HG03025 (cell line): ENCODE results near the gene RASL12.
"Not testable (repeated sequence)": the region's sequence is repeated elsewhere in the genome, so short reads cannot be mapped to it uniquely, and the experiment has no call there.

Experiments
- ATAC-seq: cut with Tn5 transposase; IDR thresholded peaks from one replicate; pipeline ENCODE4 v1.9.1; 2021; ENCODE audit warnings: mild to moderate bottlenecking, moderate library complexity; ENCODE audit not compliant: unreplicated experiment, low FRiP score

Gene RASL12

DNA sequence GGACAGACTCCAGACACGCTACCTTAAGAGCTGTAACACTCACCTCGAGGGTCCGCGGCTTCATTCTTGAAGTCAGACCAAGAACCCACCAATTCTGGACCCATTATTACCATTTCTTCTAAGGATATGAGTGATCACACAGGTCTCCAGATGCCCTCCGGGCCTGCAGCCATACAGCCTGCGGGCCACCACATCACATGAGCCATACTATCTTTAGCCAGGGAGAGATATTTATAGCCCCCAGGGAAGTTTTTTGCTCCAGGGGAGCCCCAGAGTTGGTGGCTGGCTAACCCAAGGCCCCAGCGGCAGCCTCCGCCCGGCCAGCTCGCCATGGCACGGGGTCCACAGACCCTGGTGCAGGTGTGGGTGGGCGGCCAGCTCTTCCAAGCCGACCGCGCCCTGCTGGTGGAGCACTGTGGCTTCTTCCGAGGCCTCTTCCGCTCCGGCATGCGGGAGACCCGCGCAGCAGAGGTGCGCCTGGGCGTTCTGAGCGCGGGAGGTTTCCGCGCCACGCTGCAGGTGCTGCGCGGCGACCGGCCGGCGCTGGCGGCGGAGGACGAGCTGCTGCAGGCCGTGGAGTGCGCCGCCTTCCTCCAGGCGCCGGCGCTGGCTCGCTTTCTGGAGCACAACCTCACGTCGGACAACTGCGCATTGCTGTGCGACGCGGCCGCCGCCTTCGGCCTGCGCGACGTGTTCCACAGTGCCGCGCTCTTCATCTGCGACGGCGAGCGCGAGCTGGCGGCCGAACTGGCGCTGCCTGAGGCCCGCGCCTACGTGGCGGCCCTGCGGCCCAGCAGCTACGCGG lies 8.9 kb upstream of the RASL12 start, which contains the start of gene KBTBD13:
Gene KBTBD13, plus strand, starts transcription at position 261 of the 805 bp plus-strand sequence. Its CDS starts 70 bp downstream, at position 331.
- ATAC-seq: no peak

DNA sequence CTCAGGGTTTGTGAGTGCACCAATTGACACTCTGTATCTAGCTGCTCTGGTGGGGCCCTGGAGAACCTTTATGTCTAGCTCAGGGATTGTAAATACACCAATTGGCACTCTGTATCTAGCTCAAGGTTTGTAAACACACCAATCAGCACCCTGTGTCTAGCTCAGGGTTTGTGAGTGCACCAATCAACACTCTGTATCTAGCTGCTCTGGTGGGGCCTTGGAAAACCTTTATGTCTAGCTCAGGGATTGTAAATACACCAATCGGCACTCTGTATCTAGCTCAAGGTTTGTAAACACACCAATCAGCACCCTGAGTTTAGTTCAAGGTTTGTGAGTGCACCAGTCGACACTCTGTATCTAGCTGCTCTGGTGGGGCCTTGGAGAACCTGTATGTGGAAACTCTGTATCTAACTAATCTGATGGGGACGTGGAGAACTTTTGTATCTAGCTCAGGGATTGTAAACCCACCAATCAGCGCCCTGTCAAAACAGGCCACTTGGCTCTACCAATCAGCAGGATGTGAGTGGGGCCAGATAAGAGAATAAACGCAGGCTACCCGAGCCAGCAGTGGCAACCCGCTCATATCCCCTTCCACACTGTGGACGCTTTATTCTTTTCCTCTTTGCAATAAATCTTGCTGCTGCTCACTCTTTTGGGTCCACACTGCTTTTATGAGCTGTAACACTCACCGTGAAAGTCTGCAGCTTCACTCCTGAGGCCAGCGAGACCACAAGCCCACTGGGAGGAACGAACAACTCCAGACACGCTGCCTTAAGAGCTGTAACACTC lies 8.0 kb upstream of the RASL12 start:
- ATAC-seq: not testable (repeated sequence)

DNA sequence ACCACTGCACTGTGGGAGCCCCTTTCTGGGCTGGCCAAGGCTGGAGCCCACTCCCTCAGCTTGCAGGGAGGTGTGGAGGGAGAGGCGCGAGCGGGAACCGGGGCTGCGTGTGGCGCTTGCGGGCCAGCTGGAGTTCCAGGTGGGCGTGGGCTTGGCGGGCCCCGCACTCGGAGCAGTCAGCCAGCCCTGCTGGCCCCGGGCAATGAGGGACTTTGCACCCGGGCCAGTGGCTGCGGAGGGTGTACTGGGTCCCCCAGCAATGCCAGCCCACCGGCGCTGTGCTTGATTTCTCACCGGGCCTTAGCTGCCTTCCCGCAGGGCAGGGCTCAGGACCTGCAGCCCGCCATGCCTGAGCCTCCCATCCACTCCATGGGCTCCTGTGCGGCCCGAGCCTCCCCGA lies 7.2 kb upstream of the RASL12 start:
- ATAC-seq: not testable (repeated sequence)

DNA sequence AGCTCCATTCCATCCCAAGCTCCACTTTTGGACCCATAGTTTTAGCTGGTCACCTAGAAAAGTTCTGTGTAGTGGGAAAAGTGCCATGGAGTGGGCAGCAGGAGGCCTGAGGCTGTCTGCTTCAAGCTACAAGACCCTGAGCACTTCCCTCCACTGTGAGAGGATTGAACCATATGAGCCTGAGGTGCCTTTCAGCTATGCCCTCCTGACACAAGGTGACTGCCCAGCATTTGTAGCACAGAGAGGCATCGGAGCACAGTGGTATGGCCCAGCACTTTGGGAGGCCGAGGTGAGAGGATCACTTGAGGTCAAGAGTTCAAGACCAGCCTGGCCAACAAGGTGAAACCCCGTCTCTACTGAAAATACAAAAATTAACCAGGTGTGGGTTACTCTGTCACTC lies 4.8 kb upstream of the RASL12 start:
- no peak for ATAC-seq

DNA sequence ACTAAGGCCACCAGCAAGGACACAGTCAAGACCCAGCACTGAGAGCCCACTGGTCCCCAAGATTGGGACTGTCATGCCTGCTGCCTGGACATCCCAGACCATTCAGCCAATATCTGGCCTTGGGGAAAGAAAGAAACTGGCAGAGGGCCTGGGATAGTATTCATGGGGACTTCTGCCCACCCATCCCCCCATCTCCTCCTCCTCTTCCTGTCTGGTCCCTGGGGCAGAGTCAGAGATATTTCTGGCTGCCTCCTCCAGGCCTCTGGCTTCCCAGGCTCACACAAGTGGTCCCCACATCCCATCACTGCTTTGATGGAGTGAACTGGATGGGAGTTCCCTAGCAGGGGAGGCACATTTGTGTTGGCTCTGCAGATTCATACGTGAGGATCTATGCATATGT lies 4.2 kb upstream of the RASL12 start:
- no peak for ATAC-seq

DNA sequence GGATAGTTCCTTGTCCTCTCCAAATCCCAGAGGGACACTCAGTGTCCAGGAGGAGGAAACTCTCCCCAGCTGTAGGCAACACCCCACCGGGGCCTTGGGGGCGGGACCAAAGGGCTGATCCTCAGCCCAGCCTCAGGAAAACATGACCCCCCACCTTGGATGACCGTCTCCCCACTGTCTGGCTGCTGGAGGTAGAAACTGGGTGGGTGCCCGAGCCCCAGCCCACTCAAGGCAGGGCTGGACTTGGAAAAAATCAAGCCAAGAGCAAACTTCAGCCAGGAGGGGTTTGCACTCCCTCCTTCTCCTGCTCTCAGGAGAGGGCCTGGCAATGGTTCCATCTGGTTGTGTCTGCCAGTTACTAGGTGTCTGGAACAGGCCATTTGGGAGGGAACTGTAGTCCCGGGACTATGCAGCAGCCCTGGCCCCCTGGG lies 3.6 kb upstream of the RASL12 start:
- no peak for ATAC-seq

DNA sequence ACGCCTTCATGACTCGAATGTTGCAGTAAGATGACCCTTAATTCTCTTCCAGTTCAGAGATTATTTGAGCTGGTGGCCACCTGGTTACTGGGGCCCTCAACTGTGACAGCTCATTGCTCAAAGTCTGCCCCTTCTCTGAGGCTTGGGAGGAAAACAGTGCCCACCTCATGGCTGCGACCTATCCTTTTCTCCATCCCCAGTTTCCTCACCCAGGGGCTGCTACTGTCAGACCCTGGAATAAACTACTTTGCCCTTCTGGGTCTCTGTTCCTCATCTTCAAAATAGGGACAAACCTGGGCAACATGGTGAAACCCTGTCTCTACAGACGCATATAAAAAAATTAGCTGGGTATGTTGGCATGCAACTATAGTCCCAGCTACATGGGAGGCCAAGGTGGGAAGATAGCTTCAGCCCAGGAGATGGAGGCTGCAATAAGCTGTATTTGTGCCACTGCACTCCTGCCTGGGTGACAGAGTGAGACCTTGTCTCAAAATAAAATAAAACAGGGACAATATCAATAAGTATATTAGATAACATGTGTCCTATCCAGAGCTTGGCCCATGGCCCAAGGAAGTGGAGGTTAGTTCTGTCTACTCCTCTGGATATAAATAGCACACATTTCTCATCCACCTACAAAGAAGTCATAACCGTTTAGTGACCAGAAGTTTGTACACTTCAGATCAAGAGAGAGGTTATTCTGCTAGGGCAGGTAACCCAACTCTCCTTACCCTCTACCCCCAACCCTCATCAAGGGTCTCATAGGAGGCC lies 2.2 kb upstream of the RASL12 start:
- ATAC-seq: no peak

DNA sequence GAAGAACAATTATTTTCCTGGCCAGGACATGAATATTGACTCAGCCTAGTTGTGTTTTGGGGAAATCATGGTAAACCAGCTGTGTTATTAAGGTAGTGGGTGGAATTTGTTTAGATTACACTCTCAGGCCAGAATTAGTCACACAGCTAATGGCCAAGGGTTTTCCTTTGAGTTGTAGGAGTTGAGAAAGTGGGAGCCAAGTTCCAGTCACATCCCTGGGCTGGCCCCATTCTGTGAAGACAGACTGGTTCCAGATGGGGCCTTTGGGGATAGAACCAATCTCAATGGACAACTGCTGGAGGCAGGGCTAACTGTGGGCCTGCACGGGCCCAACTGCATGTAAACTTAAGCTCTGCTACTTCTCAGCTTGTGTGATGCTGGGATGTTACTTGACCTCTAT lies 1.4 kb upstream of the RASL12 start:
- no peak for ATAC-seq

DNA sequence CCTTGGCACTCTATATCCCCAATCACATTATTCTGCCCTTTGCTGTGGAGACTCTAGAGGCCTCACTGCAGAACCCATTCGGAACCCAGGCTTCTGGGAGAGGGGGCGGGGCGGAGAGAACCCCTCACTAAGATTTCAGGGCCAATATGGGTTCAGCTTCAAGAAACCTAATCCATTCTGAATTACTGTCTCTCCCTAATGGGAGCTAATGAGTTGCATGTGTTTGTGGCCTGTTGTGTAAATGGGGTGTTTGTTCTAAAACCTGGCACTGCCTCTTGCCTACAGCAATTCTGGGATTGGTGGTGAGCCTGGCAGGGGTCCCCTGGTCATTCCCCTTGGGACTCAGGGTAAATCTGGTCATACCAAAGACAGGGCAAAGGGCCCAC lies 605 bp upstream of the RASL12 start:
- ATAC-seq: no peak

DNA sequence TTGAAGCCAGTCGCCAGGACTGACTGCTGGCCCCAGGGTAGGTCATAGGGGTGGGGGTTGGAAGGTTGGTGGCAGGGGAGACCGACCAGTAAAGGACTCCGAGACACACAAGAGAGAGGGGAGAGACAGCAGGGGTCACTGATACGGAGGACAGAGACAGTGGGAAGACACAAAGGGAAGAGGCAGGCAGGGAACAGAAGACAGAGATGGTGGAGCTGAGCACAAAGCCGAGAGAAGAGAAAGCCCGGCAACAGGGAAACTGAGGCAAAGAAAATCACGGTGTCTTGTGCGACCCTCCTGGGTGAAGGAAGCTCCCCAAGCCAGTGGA lies 510 bp downstream of the RASL12 start:
- no peak for ATAC-seq

DNA sequence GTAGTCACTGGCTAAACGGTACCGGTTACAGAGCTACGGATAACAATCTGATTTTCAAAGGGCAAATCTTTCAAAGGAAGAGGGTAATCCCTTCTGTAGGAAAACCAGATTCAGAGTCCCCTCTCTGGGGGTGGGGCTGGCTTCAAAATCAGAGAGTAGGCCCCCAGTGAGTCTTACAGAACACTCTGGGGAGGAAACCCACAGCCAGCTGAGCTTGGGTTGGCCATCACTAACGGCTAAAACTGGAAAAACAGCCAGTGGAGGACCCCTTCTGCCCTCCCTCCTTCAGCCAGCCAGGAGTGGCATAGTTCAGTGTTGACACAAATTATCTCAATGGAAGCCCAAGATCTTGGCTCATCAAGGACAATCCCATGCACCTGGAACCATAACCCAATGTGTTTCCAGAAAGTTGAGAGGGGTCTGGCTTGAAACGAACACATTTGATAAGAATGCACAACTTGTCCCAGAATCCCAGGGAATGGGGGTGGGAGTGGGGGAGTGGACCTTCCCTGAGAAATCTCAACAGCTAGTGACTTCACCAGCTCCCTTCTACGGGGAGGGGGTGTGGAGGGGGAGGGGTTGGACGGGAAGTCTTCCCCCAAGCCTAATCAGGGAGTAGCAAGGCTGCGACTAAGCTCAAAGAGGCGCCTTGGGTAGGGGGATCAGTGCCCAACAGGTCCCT lies 1.0 kb downstream of the RASL12 start:
- ATAC-seq: no peak

DNA sequence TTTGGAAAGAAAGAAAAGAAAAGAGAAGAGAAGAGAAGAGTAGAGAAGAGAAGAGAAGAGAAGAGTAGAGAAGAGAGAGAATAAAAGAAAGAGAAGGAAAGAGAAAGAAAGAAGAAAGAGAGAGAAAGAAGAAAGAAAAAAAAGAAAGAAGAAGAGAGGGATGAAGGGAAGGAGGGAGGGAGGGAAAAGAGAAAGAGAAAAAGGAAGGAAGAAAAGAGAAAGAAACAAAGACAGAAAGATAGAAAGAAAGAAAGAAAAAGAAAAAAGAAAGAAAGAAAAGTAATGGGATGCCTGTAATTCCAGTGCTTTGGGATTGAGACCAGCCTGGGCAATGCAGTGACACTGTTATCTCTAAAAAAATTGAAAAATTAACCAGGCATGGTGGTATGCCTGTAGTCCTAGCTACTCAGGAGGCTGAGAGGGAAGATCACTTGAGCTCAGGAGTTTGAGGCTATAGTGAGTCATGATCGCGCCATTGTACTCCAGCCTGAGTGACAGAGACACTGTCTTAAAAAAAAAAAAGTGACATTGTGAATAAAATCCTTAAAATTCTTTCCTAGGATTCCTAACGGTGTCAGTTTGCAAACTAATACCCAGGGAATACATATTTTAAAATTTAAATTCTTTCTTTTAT lies 1.7 kb downstream of the RASL12 start:
- ATAC-seq: no peak

DNA sequence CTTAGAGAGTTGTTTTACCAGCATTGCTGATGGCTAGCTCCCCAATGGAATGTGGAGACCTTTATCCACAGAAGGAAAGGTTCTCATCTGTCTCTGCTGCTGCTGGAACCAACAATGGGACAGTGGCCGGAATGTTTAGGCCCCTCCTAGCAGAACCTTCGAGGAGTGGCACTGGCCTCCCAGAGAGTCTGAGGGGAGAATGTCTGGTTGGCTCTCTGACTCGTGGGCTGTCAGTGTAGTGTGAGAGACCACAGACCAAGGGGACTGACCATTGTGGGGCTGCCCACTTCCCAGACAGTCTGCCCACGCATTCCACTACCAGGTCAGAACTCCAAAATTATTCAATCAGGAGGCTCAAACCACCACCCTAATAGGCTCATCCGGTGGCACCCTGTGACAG lies 5.1 kb downstream of the RASL12 start:
- ATAC-seq: no peak

DNA sequence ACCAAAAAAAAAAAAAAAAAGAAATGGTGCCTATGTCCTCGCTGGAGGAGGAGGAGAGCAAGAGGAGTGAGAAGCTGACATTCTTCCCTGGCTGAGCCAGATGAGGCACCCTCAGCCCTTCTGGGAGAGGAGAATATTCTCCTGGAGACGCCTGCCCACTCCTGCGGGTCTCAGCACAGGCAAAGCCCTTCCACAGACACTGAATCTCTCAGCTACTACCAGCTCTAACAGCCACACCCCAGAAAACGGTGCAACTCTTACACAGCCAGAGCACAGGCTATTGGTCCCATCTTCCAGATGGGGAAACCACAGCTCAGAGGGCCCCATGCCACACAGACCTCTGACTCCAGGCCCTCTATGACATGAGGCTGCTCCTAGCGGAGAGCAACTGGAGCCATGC lies 5.7 kb downstream of the RASL12 start:
- ATAC-seq: no peak

DNA sequence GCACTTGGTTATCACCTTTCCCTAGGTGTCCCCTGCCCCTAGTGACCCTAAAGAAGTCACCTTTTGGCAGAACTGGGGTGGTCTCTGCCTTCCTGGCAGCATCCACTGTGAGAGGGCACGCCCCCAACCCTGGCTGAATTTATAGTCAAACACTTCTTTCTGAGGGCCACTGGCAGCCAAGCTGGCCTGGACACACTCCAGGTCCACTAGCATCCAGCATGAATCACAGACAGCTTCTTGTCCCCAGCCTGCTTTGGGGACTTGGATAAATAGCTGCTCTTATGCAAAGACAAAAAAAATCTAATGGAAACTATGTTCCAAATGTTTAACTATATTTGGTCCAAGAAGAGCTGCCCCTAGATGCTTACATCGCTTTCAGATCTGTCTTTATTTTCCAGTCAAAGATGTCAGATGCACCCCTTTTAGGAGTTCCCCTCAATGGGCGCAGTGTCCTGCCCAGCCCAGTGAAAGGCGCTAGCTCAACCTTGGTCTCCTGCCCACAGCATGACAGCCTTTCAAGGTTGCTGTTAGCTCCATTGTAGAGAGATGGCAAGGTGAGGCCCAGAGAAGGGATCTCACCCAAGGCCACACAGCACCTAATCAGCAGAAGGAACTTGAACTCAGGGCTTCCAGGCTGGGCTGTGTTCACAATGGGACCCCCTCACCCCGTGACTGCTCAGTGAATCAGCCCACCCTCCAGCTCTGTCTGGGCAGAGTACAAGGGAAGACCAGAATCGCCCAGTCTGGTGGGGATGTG lies 7.0 kb downstream of the RASL12 start:
- ATAC-seq: no peak

DNA sequence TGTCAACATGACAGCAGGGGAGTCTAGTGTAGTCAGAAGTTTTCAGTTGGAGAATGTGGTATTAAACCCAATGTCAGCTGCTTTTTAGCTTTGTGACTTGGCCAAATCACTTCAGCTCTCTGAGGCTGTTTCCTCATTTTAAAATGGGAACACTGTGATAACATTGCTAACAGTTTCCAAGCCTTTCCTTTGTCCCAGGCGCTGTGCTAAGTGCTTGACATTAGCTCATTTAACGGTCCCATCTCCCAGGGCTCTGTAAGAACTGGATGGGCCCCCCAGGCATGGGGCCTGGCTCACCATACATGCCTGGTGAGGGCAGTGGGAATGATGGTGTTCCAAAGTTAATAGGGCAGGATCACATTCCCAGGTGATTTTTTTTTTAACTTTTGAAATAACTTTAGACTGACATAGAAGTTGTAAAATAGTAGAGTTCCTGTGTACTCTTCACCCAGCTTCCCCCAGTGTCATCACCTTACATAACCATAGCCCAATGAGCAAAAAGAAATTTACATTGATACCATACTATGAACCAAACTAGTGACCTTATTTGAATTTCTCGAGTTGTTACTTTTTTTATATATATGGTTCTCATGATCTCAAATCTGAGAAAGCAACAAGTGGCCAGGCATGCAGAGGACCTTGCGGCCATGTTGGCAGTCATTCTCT lies 7.7 kb downstream of the RASL12 start:
- ATAC-seq: no peak

DNA sequence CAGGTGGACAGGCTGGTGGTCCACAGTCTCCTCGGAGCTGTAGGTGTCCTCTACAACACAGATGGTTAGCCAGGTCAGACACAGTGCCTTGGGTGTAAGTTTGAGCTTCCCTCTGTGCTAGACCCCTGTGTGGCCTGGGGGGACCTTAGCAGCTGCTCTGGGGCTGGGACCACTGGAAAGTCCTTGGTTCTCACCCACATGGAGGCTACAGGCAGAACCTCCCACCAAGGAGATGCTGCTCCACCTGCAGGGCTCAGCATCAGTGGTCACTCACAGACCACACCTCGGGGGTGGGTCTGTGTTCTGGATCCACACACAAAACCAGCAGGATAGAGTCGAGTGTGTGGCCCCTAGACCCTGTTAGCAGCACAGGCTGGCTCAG lies 8.4 kb downstream of the RASL12 start:
- ATAC-seq: no peak

DNA sequence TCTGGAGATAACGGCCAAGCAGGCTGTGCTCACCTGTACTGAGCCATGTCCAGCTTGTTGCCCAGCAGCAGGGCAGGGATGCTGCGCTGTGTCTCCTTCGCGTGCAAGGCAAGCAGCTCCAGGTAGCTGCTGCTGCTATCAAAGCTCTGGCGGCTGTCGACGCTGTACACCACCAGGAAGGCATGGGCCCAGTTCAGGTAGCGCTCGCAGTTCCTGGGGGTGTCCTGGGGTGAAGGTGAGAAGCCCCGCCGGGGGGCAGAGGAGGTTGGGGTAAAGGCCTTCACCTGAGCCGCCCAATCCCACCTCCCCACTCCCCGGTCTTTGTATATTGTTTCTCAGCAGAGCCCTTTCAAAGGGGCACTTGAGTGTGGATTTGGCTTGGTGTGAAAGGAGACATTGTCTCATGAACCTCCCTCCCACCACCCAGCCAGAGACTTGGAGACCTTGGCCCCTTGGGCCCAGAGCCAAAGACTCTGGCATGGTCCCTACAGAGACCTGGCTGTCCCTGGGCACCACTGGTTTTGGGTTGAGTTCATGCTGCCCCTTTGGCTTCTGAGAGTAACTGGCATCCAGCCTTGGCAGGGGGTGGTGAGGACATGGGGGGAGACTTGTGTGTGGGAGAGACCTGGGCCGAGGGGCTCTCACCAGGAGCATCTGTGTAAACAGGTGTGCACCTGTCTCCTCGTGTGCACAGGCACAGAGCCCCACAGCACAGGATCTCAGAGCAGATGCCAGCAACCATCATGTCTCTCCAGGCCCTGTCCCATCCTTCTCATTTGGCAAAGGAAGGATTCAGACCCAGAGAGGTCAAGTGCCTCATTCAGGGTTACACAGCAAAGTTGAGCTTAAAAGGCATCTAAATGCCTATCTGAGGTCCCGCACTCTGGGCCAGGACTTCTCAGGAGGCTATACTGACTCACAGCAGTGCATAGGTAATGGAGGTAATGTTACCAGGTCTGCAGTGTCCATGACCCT lies 9.1 kb downstream of the RASL12 start:
- no peak for ATAC-seq
